ENCODE results near the gene MAGI3.
"Not testable (repeated sequence)": the region's sequence is repeated elsewhere in the genome, so short reads cannot be mapped to it uniquely, and the experiment has no call there.

Gene MAGI3

DNA sequence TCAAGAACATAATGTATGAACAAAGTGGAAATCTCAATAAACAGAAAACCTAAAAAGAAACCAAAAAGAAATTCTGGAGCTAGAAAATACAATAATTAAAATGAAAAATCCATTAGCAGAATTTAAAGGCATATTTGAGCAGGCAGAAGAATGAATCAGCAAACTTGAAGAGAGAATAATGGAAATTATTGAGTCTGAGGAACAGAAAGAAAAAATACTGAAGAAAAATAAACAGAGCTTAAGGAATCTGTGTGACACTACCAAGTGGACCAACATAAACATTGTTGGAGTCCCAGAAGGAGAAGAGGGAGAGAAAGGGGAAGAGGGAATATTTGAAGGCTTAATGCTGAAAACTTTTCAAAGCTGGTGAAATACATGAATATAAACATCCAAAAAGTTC is 54.5 kb downstream of the MAGI3 start:
- no peak for DNase-seq (ENCODE audit: low read depth)

DNA sequence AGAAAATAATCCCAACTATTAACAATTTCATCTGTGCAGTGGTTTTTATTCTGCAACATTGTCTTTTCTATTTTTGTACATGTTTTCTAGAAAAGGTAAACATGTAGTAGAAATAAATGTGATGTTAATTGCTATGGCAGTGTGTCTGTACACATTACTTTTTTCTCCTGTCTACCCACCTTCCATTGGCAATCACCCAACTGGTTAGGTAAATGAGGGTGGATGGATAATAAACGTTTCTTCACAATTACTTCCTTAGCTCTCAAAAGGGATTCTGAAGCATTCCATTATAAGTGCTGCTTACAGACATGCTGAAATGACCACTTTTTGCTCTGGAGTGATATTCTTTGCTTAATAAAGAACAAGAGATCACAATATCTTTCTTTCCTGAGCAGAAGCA is 61.4 kb downstream of the MAGI3 start:
- DNase-seq (ENCODE audit: low read depth) = no peak

DNA sequence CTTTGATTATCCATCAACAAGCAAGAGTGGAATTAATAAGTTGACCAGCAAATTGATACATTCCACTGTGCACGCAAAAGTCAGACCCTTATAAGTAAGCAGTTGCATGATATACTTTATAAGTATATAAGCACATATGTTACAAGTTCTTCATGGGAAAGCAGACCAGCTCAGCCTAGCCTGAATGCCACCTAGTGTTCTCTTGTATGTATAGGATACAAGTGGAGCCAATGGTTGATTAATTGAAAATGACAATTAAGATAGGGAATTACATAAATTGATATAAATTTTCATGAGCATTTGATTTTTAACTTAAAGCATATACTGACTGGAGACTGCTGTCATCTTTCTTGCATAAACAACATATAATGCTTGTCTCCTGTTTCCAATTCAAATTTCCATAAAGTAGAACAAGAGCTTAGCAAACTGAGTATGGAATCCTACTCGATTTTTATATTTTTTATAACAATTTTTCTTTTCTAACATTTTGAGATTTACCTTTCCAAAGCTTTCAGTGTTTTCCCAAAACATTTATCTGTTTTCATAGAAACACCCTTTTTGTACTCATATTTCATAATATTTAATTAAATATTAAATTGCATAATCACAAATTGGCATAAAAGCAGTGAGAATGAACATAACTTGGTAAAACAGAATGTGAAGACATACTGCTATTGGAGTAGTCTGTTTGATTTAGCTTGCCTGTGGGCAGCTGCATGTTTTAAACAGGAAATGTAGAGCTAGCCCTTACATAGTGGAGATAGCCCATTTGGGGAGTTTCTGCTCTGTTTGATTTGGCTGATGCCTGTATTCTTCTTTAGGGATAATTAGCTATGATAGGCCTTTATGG is 62.8 kb downstream of the MAGI3 start:
- no peak for DNase-seq (ENCODE audit: low read depth)

DNA sequence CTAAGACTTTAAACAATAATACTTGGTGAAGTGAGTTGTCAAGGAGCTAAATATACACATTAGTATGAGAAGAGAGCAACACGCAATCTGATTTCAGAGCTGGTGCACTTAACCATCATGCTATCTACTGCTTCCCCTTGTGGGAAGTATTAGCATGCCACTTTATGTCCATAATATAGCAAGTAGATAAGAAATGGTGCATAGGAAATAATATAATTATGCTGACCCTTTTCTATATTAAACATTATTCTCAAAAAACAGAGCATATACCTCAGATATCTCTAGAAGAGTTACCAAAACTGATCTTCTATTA is 63.4 kb downstream of the MAGI3 start:
- DNase-seq (ENCODE audit: low read depth) = no peak

DNA sequence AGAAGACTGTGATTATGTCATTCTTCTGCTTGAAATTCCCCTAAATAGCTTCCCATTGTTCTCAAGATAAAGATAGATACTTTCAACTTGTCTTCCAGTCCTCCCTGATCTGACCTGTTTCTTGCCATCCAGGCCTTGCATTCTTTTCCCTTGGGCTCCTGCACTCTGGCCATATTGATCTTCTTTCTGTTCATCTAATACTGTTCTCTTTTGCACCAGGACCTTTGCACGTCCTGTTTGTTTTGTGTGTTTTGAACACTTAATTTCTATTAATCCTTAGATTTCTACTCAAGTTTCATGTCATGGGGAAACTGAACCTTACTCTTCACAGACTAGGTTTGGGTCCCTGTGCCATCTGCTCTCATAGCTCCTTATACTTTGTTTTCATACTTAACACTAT is 65.1 kb downstream of the MAGI3 start:
- no peak for DNase-seq (ENCODE audit: low read depth)

DNA sequence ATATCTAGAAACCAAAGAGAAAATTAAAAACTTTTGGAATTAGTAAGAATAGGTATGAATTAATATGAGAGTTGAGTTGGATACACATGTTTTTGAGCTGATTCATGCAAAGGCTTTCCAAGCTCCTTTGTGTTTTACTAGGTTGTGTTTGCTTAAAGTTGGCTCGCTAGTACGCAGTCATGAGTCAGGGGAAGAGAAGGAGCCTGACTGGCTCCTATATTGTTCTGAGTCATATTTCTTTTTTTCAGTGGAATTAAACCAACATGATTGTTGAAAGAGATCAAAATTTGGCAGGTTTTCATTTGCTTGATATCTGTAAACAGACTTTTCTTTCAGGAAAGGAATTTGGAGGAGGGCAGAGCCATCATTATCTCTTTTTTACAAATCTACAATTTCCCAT is 66.7 kb downstream of the MAGI3 start:
- peak; percentile 83 for DNase-seq (ENCODE audit: low read depth)

DNA sequence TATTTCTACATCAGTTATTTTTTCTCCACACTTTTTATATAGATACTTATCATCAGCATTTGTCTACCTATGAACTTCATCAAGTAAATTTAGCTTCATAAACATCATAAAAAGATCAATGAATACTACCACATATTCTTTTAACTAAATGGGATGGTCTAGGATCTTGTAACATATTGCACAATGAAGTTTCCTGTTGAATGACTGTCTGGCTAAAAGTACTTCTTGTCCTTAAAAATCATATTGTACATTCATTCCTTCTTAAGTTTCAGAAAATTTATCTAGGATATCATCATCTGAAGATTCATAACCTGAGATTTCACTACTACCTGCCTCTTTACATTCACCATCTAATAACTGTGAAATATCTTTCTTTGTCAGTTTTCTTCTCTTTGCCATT is 69.0 kb downstream of the MAGI3 start:
- no peak for DNase-seq (ENCODE audit: low read depth)

DNA sequence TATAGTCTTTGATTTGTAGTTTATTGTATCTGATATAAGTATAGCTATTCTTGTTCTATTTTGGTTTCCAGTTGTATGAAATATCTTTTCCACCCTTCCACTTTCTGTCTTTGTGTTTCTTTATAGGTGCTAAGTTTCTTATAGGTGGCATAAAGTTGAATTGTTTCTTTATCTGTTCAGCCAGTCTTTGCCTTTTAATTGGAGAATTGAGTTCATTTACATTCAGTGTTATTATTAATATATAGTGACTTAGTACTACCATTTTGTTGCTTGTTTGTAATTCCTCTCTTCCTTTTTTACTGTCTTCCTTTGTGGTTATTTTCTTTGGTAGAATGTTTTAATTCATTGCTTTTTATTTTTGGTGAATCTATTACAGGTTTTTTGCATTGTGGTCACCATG is 77.7 kb downstream of the MAGI3 start:
- no peak for DNase-seq (ENCODE audit: low read depth)

DNA sequence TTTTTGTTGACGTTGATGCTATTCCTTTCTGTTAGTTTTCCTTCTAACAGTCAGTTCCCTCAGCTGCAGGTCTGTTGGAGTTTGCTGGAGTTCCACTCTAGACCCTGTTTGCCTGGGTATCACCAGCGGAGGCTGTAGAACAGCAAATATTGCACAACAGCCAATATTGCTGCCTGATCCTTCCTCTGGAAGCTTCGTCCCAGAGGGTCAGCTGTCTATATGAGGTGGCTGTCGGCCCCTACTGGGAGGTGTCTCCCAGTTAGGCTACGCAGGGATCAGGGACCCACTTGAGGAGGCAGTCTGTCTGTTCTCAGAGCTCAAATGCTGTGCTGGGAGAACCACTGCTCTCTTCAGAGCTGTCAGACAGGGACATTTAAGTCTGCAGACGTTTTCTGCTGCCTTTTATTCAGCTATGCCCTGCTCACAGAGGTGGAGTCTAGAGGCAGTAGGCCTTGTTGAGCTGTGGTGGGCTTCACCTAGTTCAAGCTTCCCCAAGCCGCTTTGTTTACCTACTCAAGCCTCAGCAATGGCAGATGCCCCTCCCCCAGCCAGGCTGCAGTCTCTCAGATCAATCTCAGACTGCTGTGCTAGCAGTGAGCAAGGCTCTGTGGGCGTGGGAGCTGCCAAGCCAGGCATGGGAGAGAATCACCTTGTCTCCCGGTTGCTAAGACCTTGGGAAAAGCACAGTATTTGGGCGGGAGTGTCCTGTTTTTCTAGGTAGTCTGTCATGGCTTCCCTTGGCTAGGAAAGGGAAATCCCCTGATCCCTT is 88.3 kb downstream of the MAGI3 start:
- DNase-seq (ENCODE audit: low read depth) = not testable (repeated sequence)

DNA sequence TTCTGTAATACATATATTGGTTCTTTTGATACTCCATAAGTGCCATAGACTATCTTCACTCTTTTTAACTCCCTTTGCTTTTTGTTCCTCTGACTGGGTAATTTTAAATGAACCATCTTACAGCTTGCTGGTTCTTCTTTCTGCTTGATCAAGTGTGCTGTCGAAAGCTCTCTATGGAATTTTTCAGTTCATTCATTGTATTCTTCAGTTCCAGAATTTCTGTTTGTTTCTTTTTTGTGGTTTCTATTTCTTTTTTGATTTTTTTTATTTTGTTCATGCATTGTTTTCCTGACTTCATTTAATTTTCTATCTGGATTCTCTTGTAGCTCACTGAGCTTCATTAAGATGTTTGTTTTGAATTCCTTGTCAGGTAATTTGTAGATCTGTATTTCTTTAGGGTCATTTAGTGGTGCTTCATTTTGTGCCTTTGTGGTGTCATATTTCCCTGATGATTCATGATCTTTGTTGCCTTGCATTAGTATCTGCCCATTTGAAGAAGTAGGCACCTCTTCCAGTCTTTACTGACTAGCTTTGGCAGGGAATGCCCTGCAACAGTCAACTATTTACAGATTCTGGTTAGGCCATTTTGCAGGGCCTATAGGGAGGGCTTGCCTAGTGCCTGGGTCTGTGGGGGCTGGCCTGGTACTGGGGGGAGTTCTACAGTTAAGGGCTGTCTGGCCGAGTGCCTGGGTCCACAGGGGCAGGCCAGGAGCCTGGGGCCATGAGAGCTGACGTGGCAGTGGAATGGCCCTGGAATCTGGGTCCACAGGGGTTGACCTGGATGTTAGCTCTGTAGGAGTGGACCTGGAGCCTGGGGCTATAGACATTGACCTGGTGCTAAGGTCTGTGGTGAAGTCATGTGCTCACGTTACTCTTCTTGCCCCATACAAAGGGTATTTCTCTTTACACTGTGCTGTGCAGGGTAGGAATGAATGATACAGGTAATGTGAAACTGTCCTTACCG is 89.7 kb downstream of the MAGI3 start:
- DNase-seq (ENCODE audit: low read depth) = no peak

DNA sequence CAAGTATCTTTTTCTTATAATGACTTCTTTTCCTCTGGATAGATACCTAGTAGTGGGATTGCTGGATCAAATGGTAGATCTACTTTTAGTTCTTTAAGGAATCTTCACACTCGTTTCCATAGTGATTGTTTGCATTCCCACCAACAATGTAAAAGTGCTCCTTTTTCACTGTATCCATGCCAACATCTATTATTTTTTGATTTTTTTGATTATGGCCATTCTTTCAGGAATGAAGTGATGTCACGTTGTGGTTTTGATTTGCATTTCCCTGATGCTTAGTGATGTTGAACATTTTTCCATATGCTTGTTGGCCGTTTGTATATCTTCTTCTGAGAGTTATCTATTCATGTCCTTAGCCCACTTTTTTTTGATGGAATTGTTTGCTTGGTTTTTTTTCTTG is 94.8 kb downstream of the MAGI3 start:
- not testable (repeated sequence) for DNase-seq (ENCODE audit: low read depth)

DNA sequence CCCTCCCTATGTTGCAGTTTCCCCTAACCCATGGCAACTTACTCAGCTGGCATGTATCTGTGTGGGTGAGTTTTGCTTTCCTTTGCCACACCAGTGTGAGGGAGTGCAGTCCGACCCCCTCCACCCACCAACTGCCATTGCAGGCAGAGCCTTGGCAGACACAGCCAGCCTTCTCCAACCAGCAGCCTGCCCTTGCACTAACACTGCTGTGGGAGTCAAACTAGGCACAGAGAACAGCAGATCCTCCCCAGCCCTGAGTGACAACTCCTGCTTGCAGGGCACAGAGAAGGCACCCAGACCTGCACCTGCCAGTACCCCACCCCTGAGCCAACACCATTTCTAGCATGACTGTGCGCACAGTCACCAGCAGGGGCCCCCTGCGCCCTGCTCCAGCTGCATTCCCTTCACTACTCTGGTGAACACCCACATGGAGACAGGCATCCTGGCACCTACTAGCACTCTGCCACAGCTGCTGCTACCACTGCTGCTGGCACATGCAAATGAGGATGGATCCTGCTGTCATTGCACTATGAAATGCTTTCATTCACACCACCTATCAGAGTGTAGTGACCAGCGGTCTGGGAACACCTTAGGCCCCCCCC is 98.4 kb downstream of the MAGI3 start:
- DNase-seq (ENCODE audit: low read depth) = no peak

DNA sequence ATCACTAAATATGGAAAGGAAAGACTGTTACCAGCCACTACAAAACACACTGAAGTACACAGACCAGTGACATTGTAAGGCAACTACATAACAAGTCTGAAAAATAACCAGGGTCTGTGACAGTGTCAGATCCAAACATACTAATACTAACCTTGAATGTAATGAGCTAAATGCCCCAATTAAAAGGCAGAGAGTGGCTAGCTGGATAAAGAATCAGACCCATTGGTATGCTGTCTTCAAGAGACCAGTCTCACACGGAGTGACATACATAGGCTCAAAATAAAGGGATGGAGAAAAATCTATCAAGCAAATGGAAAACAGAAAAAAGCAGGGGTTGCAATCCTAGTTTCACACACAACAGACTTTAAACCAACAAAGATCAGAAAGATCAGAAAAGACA is 100.1 kb downstream of the MAGI3 start:
- DNase-seq (ENCODE audit: low read depth) = no peak

DNA sequence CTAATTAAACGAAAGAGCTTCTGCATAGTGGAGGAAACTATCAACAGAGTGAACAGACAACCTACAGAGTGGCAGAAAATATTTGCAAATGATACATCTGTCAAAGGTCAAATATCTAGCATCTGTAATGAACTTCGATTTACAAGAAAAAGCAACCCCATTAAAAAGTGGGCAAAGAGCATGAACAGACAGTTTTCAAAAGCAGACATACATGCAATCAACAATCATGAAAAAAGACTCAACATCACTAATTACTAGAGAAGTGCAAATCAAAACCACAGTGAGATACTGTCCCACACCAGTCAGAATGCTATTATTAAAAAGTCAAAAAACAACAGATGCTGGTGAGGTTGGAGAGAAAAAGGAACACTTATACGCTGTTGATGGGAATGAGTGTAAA is 103.2 kb downstream of the MAGI3 start:
- no peak for DNase-seq (ENCODE audit: low read depth)

DNA sequence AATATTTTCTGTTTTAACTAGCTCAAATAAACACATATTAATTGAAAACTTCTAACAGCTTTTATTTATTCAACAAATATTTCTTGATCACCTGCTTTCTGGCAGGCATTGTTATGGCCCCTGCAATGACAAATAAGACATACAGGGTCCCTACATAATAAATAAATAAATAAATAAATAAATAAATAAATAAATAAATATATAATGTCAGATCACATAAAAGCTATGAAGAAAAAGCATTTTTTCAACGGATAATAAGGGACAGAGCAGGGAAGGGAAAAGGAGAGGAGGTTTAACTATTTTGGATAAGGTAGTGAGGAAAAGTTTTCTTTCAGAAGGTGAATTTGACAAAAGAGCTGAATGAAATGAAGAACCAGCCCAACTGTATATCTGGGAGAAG is 115.0 kb downstream of the MAGI3 start:
- DNase-seq (ENCODE audit: low read depth) = no peak

DNA sequence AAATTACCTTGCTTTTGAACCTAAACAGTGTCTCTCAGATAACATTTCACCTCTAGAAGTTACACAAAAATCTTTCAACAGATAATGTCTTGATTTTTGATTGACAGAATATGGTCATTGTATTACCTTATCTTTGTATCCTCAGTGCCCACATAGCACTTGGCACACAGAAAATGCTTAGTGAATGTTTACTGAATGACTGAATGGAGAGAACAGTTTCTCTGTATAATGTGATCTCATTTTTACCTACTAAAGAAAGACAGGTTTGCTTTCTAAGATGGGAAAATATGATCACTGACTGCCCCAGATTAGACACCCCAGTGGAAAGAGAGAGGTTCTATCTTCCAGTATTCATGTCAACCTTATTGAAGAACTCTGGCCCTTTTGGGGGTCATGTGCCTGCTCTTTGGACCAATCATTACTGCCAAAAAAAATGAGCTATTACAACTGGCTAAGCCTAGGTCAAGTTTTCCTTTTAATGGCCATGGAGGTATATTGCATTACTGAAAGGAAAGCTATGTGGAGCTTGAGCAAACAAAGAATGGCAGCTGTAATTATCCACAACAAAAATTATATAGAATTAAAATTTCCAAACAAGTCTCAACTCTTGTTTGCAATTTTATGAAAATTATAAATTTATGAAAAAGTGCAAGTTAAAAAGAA is 117.4 kb downstream of the MAGI3 start:
- DNase-seq (ENCODE audit: low read depth) = no peak

DNA sequence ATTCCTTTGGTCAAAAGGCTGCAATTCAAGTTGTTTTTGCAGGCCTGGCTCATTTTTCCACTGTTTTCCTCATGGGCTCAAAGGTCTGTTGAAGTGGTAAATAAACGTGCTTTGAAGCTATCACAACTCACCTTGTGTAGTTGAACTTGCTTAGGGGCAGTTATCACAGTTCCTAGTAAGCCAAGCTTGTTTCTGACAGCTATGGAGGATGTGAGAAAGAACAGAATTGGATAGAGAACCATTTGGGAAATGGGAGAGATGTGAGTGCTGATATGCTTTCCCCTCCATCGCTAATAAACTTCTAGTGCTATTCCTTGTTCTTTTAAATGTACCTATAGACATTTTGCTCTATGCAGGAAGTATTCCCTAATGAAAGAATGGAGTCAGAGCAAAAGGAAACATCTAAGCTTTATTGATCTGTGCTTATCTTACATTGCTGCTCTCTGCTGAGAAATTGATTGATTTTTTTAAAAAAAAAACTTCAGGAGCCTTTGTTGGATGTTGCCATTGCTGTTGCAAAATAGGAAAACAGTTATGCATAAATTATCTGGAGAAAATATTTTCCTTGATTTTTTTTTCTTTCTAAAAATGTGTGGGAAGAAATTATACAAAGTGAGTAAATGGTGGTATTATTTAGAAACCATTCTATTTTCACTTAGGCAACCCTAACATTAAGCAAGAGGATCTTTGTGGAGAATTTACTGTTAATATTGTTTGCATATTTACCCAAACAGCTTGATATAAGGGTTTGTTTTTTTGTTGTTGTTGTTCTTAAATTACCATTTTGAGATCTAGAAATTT is 118.2 kb downstream of the MAGI3 start:
- DNase-seq (ENCODE audit: low read depth) = no peak

DNA sequence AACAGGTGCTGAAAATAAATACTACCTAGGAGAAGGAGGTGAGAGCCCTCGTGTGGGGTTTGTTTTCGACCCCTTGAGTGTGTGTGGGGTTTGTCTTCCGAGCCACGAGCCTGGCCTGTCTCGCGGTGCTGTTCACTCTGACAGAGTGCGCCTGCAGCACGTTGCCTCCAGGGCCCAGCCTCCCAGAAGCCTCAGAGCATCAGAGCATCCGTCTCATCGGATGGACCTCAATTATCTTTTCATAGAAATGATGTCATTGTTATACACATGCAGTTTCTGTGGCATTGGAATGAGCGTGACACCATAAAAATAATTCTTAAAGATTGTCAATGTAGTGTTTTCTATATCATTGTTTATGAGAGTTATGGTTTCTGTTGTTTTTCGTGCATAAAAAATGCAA is 119.5 kb downstream of the MAGI3 start:
- DNase-seq (ENCODE audit: low read depth) = not testable (repeated sequence)

DNA sequence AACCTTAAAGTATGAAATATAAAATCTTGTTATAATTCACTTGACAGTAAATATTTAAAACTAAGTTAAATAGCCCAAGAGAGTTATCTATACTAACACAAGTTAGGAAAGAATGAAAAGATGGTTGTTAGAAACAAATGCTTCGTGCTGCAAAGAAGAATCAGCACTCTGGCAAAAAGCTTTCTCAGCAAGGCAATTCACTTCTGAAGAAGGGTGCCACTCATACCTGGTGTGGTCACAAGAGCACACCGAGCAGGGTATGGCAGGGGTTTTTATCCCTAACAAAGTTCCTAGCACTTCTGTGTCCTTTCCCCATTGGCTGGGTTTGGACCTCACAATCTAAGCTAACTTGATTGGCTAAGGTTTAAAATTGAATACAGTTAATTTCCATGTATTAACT is 121.0 kb downstream of the MAGI3 start:
- no peak for DNase-seq (ENCODE audit: low read depth)

DNA sequence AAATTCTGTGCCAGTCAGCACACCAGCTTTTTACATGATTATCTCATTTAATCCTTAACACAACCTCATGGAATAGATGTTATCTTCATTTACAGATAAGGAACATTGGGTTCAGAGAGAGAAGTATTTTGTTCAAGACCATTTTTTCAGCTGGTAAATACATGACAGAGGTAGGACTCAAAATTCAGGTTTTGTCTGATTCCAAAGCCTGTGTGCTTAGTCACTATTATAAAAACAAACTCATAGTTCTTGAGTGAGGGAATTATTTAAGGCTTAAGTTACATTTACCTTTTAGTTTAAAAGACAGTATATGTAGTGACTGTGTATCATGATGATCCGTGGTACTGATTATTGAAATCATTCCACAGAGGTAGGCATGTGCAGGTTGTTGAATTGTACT is 125.2 kb downstream of the MAGI3 start:
- no peak for DNase-seq (ENCODE audit: low read depth)

DNA sequence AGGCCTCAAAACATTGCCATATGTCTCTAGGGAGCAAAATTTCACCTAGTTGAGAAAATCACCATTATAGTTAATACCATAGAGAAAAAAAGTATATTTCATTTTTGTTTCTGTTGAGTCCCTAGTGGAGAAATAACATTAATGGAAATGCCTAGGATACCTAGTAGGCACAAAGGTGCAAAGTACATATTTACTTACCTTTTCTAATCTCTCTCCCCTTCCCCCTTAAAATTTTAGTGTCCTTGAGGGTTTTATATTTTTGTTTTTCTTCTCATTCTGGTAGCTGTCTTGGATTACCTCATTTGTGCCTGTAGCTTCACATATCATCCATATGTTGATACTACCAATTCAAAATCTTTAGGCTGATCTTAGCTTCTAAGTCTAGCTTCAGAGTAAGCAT is 127.0 kb downstream of the MAGI3 start:
- DNase-seq (ENCODE audit: low read depth) = no peak

Data from GM04504 (cell line).